OCI-LY7 (cell line): Measurements from ENCODE around the gene RPL39L.

Source experiments
- CTCF ChIP-seq: fragments of 200-600 bp; sonication (generic); conservative IDR thresholded peaks from 2 replicates; pipeline ENCODE4 v1.5.1; 2014; ENCODE audit warnings: mild to moderate bottlenecking, antibody characterized with exemption, low read length, moderate library complexity, mixed read lengths
- EZH2phosphoT487 ChIP-seq: fragments of 200-600 bp; sonication (generic); IDR thresholded peaks from 2 replicates; pipeline ENCODE4 v1.6.1; 2018; ENCODE audit warnings: low read depth, borderline replicate concordance, mild to moderate bottlenecking, mixed run types, antibody characterized with exemption, low read length, moderate library complexity, mixed read lengths

DNA sequence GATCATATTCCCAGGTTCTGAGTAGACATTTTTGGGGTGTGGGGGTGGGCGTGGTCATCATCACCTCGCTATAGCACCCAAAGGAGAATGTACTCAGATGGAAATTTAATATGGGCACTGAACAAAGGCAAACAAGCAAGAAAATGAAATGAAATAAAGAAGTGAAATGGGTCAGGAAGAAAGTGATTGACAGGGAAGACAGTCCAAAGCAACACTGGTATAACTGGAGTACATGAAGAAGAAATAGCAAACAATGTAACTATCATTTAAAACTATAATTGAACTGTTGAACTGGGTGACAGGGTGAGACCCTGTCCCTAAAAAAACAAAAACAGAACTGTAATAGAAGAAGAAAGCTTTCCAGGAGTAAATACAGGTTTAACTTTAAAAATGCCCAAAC, 24.8 kb downstream of the RPL39L start:
- TF ChIP-seq CTCF, result no peak
- no peak for TF ChIP-seq EZH2phosphoT487
